Measurements from ENCODE around the gene PALS2.

- no peak for TF ChIP-seq CTCF (conservative IDR thresholded peaks at IDR 0.05 in 1 of 2, IDR thresholded peaks at IDR 0.05 in 1 of 2; ENCODE audit: extremely low read depth in 1 of 2, insufficient read depth in 1 of 2, low read depth in 1 of 2, low read length in 2 of 2)
- TF ChIP-seq EZH2 (IDR thresholded peaks at IDR 0.05; ENCODE audit: borderline replicate concordance, low read length) = no peak
Measured at GRCh38 chr7:24597014-24597413, 23.8 kb downstream of the PALS2 start.

Measured in mammary epithelial cell (primary cell).